HepG2 (cell line): ENCODE measurements around the gene DHRS1. TPM values are rescaled to one million over a fixed set of nuclear protein-coding genes. Genes with fewer than 3 reads are reported as not detected.

ENCODE experiments used
- BCLAF1 ChIP-seq: fragments of 450-650 bp; IDR thresholded peaks from 2 replicates; pipeline ENCODE4 v1.6.1; 2017; ENCODE audit warnings: mild to moderate bottlenecking
- ETV6 ChIP-seq: sonication (generic); formaldehyde crosslinking; conservative IDR thresholded peaks from 2 replicates; pipeline ENCODE4 v1.4.0; 2020; ENCODE audit warnings: missing genetic modification reagents
- FOXC1 ChIP-seq: sonication (generic); formaldehyde crosslinking; IDR thresholded peaks from 2 replicates; pipeline ENCODE4 v1.8.0; 2022; ENCODE audit warnings: mild to moderate bottlenecking, missing genetic modification reagents, borderline replicate concordance
- HOXA5 ChIP-seq: sonication (generic); formaldehyde crosslinking; IDR thresholded peaks from 2 replicates; pipeline ENCODE4 v1.4.0; 2020; ENCODE audit warnings: missing genetic modification reagents
- HOXA7 ChIP-seq: sonication (generic); formaldehyde crosslinking; IDR thresholded peaks from 2 replicates; pipeline ENCODE4 v1.8.1; 2022; ENCODE audit warnings: mild to moderate bottlenecking, missing genetic modification reagents, moderate library complexity
- KDM5A ChIP-seq: fragments of 200-600 bp; sonication (generic); IDR thresholded peaks from 2 replicates; pipeline ENCODE4 v1.7.0; 2018; ENCODE audit warnings: antibody characterized with exemption, mild to moderate bottlenecking, low read length, borderline replicate concordance
- MTF2 ChIP-seq: sonication (generic); formaldehyde crosslinking; IDR thresholded peaks from 2 replicates; pipeline ENCODE4 v1.5.0; 2020; ENCODE audit warnings: missing genetic modification reagents, borderline replicate concordance
- NFKB2 ChIP-seq: sonication (generic); formaldehyde crosslinking; IDR thresholded peaks from 2 replicates; pipeline ENCODE4 v1.4.0; 2020; ENCODE audit warnings: missing genetic modification reagents, borderline replicate concordance
- ONECUT2 ChIP-seq: sonication (generic); formaldehyde crosslinking; IDR thresholded peaks from 2 replicates; pipeline ENCODE4 v1.4.0; 2020; ENCODE audit warnings: missing genetic modification reagents
- RARG ChIP-seq: sonication (generic); formaldehyde crosslinking; IDR thresholded peaks from 2 replicates; pipeline ENCODE4 v1.4.0; 2020; ENCODE audit warnings: low read depth, mild to moderate bottlenecking, missing genetic modification reagents
- SAFB2 ChIP-seq: sonication (generic); formaldehyde crosslinking; IDR thresholded peaks from 2 replicates; pipeline ENCODE4 v1.5.1; 2020; ENCODE audit warnings: missing genetic modification reagents, low read depth, mild to moderate bottlenecking, borderline replicate concordance
- SRSF9 ChIP-seq: fragments of 200-400 bp; formaldehyde crosslinking; IDR thresholded peaks from 2 replicates; pipeline ENCODE4 v1.6.1; 2018; ENCODE audit warnings: borderline replicate concordance, mild to moderate bottlenecking, low read depth, low read length; ENCODE audit not compliant: insufficient read depth, poor library complexity, severe bottlenecking
- TERF1 ChIP-seq: sonication (generic); formaldehyde crosslinking; IDR thresholded peaks from 2 replicates; pipeline ENCODE4 v1.8.0; 2022; ENCODE audit warnings: mild to moderate bottlenecking, missing genetic modification reagents, moderate library complexity
- TRAFD1 ChIP-seq: sonication (generic); formaldehyde crosslinking; IDR thresholded peaks from 2 replicates; pipeline ENCODE4 v1.5.1; 2020; ENCODE audit warnings: missing genetic modification reagents, mild to moderate bottlenecking, borderline replicate concordance
- XRCC5 ChIP-seq: fragments of 200-400 bp; formaldehyde crosslinking; optimal IDR thresholded peaks from 2 replicates; pipeline ENCODE3; 2017; ENCODE audit warnings: mild to moderate bottlenecking, low read length
- ZNF101 ChIP-seq: sonication (generic); formaldehyde crosslinking; IDR thresholded peaks from 2 replicates; pipeline ENCODE4 v1.4.0; 2020; ENCODE audit warnings: mild to moderate bottlenecking, low read depth, missing genetic modification reagents, borderline replicate concordance
- ZNF335 ChIP-seq: sonication (generic); formaldehyde crosslinking; IDR thresholded peaks from 2 replicates; pipeline ENCODE4 v1.4.0; 2020; ENCODE audit warnings: missing genetic modification reagents
- ZNF672 ChIP-seq: sonication (generic); formaldehyde crosslinking; IDR thresholded peaks from 2 replicates; pipeline ENCODE4 v1.8.1; 2022; ENCODE audit warnings: missing genetic modification reagents
- polyA plus RNA-seq, 8 experiments: library from polyadenylated mRNA; depleted of rRNA in 3 of 8; stranded (reverse) in 7 of 8; unstranded in 1 of 8; fragments of >200 nt; fragmentation: Illumina TruSeq in 4 of 8; extraction: Trizol in 4 of 8; gene quantifications; 2 replicates each; pipeline versions ENCODE4 v1.2.1 to v1.2.3, GENCODE V29; 2011 to 2016; ENCODE audit warnings: low read depth in 4 of 8, missing spikeins in 1 of 8, mixed read lengths in 1 of 8; ENCODE audit not compliant: insufficient read depth in 1 of 8
- total RNA-seq, 5 experiments: library from RNA; depleted of rRNA; stranded (reverse); fragments of >200 nt; fragmentation: Illumina TruSeq; extraction: Trizol; gene quantifications; 2 replicates each; pipeline ENCODE4 v1.2.3, GENCODE V29; 2016; ENCODE audit warnings: low read depth in 1 of 5

DHRS1 gene
- total and polyA plus RNA-seq, 2 of the 13 experiments (the other 11 are each of a cell fraction or from before 2014, with no cell fraction given): 49.8 to 60.8 TPM

- TF ChIP-seq BCLAF1 (no peak), ONECUT2 (CRISPR knock-in tag) (peak; percentile 76; the same call in 1 of the 2 replicates), TRAFD1 (CRISPR knock-in tag) (peak; percentile 98), MTF2 (CRISPR knock-in tag) (no peak), ETV6 (CRISPR knock-in tag) (peak; percentile 97; the same call in 1 of the 2 replicates), ZNF335 (CRISPR knock-in tag) (peak; percentile 90), TERF1 (CRISPR knock-in tag) (peak; percentile 83; the same call in 1 of the 2 replicates), FOXC1 (CRISPR knock-in tag) (no peak), RARG (CRISPR knock-in tag) (0 out of 2 replicates have a peak, but pooled peaks have one; percentile 88), SRSF9 (no peak), SAFB2 (CRISPR knock-in tag) (no peak; the same call in none of the 2 replicates), NFKB2 (CRISPR knock-in tag) (peak; percentile 100), HOXA5 (peak; percentile 98), HOXA7 (CRISPR knock-in tag) (no peak), ZNF101 (CRISPR knock-in tag) (peak; percentile 92; the same call in 1 of the 2 replicates), XRCC5 (no peak), ZNF672 (CRISPR knock-in tag) (no peak), KDM5A (no peak)
Observed at GRCh38 chr14:24315807-24316596, 16.4 kb upstream of the DHRS1 start (continued).
